GM12878 (cell line): ENCODE results near the gene PLA2G4E.

Experiments
- CEBPB ChIP-seq, 2 experiments: fragments of 150-350 bp in 1 of 2; IDR thresholded peaks; 2 replicates each; pipeline ENCODE4 v1.6.1; 2012 to 2014; ENCODE audit warnings: low read depth in 2 of 2, low read length in 2 of 2, borderline replicate concordance in 1 of 2, inconsistent platforms in 1 of 2
- CTCF ChIP-seq, 3 experiments: IDR thresholded peaks in 2 of 3; conservative IDR thresholded peaks in 1 of 3; 2 replicates each; pipeline ENCODE4 v1.5.1; 2011; ENCODE audit warnings: low read depth in 3 of 3, low read length in 3 of 3, mild to moderate bottlenecking in 3 of 3, control low read depth in 2 of 3, moderate library complexity in 2 of 3, inconsistent platforms in 1 of 3, mixed read lengths in 1 of 3; ENCODE audit not compliant: control insufficient read depth in 2 of 3, insufficient read depth in 1 of 3; ENCODE audit errors: extremely low read depth in 1 of 3
- NFIC ChIP-seq: IDR thresholded peaks from 2 replicates; pipeline ENCODE4 v1.6.1; 2012; ENCODE audit warnings: low read depth, mild to moderate bottlenecking, inconsistent platforms, low read length, moderate library complexity
- ZNF274 ChIP-seq: IDR thresholded peaks from one replicate; pipeline ENCODE4 v1.8.0; 2011; ENCODE audit not compliant: insufficient read length, insufficient read depth
- TF ChIP-seq, protein P1 (sequence below): fragments of 450-650 bp; IDR thresholded peaks from 2 replicates; pipeline ENCODE4 v1.6.1; 2018; ENCODE audit warnings: borderline replicate concordance, mild to moderate bottlenecking; ENCODE audit not compliant: partially characterized antibody

DNA sequence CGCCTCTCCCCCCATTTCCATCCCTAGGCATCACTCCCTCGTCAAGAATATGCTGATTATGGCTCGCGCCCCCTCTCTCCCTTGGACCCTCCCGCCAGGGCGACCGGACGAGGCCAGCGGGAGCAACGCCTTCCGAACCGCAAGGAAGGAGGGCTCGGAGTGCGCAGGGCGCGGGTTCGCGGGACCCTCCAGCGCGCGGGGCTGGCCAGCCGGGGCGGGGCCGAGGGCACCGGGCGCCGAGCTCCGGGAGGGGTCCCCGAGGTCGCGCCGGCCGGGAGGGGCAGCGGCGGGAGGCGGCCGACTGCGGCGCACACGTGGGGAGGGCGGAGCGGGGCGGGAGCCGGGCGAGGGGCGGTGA is 49.0 kb downstream of the PLA2G4E start:
- TF ChIP-seq, protein P1, sequence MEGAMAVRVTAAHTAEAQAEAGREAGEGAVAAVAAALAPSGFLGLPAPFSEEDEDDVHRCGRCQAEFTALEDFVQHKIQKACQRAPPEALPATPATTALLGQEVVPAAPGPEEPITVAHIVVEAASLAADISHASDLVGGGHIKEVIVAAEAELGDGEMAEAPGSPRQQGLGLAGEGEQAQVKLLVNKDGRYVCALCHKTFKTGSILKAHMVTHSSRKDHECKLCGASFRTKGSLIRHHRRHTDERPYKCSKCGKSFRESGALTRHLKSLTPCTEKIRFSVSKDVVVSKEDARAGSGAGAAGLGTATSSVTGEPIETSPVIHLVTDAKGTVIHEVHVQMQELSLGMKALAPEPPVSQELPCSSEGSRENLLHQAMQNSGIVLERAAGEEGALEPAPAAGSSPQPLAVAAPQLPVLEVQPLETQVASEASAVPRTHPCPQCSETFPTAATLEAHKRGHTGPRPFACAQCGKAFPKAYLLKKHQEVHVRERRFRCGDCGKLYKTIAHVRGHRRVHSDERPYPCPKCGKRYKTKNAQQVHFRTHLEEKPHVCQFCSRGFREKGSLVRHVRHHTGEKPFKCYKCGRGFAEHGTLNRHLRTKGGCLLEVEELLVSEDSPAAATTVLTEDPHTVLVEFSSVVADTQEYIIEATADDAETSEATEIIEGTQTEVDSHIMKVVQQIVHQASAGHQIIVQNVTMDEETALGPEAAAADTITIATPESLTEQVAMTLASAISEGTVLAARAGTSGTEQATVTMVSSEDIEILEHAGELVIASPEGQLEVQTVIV = no peak
- TF ChIP-seq CEBPB (IDR thresholded peaks at IDR 0.05; ENCODE audit: borderline replicate concordance in 1 of 2, low read depth in 2 of 2, low read length in 2 of 2) = no peak
- TF ChIP-seq ZNF274 = no peak
- no peak for TF ChIP-seq CTCF (IDR thresholded peaks at IDR 0.05 in 2 of 3, conservative IDR thresholded peaks at IDR 0.05 in 1 of 3; ENCODE audit: control insufficient read depth in 2 of 3, extremely low read depth in 1 of 3, insufficient read depth in 1 of 3, low read depth in 3 of 3, low read length in 3 of 3)
- TF ChIP-seq NFIC = no peak
